Panc1 (cell line): ENCODE measurements around the gene CCDC197. TPM values are rescaled to one million over a fixed set of nuclear protein-coding genes. Genes with fewer than 3 reads are reported as not detected.

ENCODE experiments used
- ATAC-seq: fragments of 200-7000 bp; cut with Tn5 transposase; 2 replicates; pipeline ENCODE4 v1.9.1; 2020; ENCODE audit warnings: mild to moderate bottlenecking, moderate library complexity
- BruUV-seq: library from RNA; stranded (reverse); fragments of 400-500 nt; replicated peaks from 2 replicates; lab custom pipeline; 2021; lab: Mats Ljungman, UMichigan
- CTCF ChIA-PET: fragments of 300-600 bp; sonication (Branson Sonifier 250); formaldehyde crosslinking; loops from one replicate; lab custom pipeline; 2022; ENCODE audit warnings: antibody characterized with exemption; lab: Charles Lee
- POLR2A ChIA-PET: fragments of 300-600 bp; sonication (Branson Sonifier 250); formaldehyde crosslinking; loops from one replicate; lab custom pipeline; 2022; ENCODE audit warnings: antibody characterized with exemption; lab: Charles Lee
- DNase-seq: peaks from one replicate; pipeline ENCODE4 v3.0.0-alpha.2; 2010; ENCODE audit warnings: low read depth, low spot score
- H3K27ac ChIP-seq: 2 replicates; pipeline ENCODE4 v1.5.1; 2011; ENCODE audit warnings: mild to moderate bottlenecking, low read length, inconsistent platforms
- H3K27me3 ChIP-seq: fragments of 200-500 bp; sonication (Bioruptor generic); 2 replicates; pipeline ENCODE4 v1.6.0; 2014; ENCODE audit warnings: low read length, inconsistent platforms; ENCODE audit not compliant: control insufficient read depth, insufficient read depth
- H3K36me3 ChIP-seq: fragments of 200-500 bp; sonication (Bioruptor generic); 2 replicates; pipeline ENCODE4 v1.5.1; 2014; ENCODE audit warnings: inconsistent platforms, mild to moderate bottlenecking, low read length, moderate library complexity; ENCODE audit not compliant: control insufficient read depth, insufficient read depth
- H3K4me1 ChIP-seq: 2 replicates; pipeline ENCODE4 v1.5.1; 2011; ENCODE audit warnings: inconsistent platforms, mild to moderate bottlenecking, low read length, moderate library complexity; ENCODE audit not compliant: control insufficient read depth, insufficient read depth
- H3K4me3 ChIP-seq, 2 experiments: 2 replicates each; pipeline ENCODE4 v1.5.1; 2011 to 2012; ENCODE audit warnings: low read depth in 2 of 2, low read length in 2 of 2, mild to moderate bottlenecking in 2 of 2, inconsistent platforms in 1 of 2, moderate library complexity in 1 of 2
- H3K9me3 ChIP-seq: fragments of 200-500 bp; sonication (Bioruptor generic); 2 replicates; pipeline ENCODE4 v1.5.1; 2014; ENCODE audit warnings: low read depth, mild to moderate bottlenecking, inconsistent platforms, low read length, moderate library complexity; ENCODE audit not compliant: control insufficient read depth, insufficient read depth
- POLR2AphosphoS5 ChIP-seq: IDR thresholded peaks from 2 replicates; pipeline ENCODE4 v1.6.1; 2012; ENCODE audit warnings: mild to moderate bottlenecking, low read depth, low read length, moderate library complexity
- SIN3A ChIP-seq: IDR thresholded peaks from 2 replicates; pipeline ENCODE4 v1.6.1; 2012; ENCODE audit warnings: low read depth, mild to moderate bottlenecking, low read length, moderate library complexity, borderline replicate concordance; ENCODE audit not compliant: insufficient read depth
- TCF7L2 ChIP-seq: IDR thresholded peaks from 2 replicates; pipeline ENCODE4 v1.6.1; 2011; ENCODE audit warnings: mild to moderate bottlenecking, low read depth, low read length, inconsistent platforms
- in situ Hi-C: cut with HindIII; loops from 2 replicates; pipeline ENCODE4 v1.10.0; 2016; ENCODE audit warnings: low sequenced_read_pairs, low pct_unique_long_range_greater_than_20kb
- intact Hi-C: fragments of 100-400 bp; cut with micrococcal nuclease; formaldehyde crosslinking; loops from one replicate; pipeline ENCODE4 v1.10.0; 2022; ENCODE audit not compliant: unreplicated experiment
- total RNA-seq: library from RNA; stranded (reverse); gene quantifications from one replicate; pipeline ENCODE4 v1.2.1, GENCODE V29; 2021; ENCODE audit not compliant: unreplicated experiment
- TF ChIP-seq, protein P1 (sequence below): fragments of 450-650 bp; IDR thresholded peaks from 2 replicates; pipeline ENCODE4 v1.5.1; 2017; ENCODE audit warnings: mild to moderate bottlenecking
- TF ChIP-seq, protein P2 (sequence below), 2 experiments: IDR thresholded peaks; 2 replicates each; pipeline ENCODE4 v1.6.1; 2011 to 2012; ENCODE audit warnings: low read depth in 2 of 2, control low read depth in 1 of 2, low read length in 1 of 2, mild to moderate bottlenecking in 1 of 2, moderate library complexity in 1 of 2; ENCODE audit not compliant: insufficient read depth in 1 of 2

The CCDC197 gene
- total RNA-seq, 1 experiment from 2014 or later, result not detected

DNA sequence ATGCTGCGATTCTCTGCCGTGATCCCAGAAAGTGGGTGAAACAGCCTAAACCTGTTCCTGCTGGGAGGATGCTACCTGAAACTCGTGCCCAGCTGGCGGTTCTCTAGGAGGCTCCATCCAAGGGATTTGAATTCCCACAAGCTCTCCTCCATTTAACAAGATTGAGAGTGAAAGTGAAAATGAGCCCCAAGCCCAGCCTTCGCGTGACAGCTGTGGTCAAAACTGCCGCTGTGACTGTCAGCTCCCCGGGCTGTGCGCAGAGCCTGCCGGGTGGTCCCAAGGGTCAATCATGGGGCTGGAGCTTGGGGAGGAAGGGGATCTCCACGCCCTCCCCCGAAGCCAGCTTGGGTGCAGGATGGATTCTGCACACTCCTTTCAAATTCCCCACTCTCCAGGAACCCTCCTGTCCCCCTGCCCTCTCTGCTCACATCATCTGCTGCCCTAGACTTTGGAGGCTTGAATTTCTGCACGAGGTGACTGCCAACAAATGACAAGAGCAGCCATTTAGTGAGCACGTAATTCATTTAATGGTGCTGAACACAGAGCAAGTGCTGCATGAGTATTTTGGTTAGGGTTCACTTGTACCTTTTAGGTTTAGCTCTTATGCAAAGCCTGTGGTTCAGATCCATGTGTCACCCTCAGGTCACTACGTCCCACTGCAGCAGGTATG lies 26.0 kb upstream of the CCDC197 start:
- Histone ChIP-seq H3K4me3 (peak overlapping the region in 1 of 2 experiments; percentile 22; a peak in 2 of 4 replicates), H3K27ac (no peak overlapping the region), H3K27me3 (no peaks in the 10 kb centered on the region), H3K36me3 (no peaks in the 10 kb centered on the region), H3K4me1 (peaks cover 2% of the 10 kb centered on the region; the same call in 1 of the 2 replicates), H3K9me3 (no peaks in the 10 kb centered on the region)
- POLR2A ChIA-PET, result no interaction called here
- peak; percentile 36 for ATAC-seq
- BruUV-seq, result no TSS peak
- no peak for TF ChIP-seq SIN3A
- TF ChIP-seq POLR2AphosphoS5, result no peak
- TF ChIP-seq, protein P1, sequence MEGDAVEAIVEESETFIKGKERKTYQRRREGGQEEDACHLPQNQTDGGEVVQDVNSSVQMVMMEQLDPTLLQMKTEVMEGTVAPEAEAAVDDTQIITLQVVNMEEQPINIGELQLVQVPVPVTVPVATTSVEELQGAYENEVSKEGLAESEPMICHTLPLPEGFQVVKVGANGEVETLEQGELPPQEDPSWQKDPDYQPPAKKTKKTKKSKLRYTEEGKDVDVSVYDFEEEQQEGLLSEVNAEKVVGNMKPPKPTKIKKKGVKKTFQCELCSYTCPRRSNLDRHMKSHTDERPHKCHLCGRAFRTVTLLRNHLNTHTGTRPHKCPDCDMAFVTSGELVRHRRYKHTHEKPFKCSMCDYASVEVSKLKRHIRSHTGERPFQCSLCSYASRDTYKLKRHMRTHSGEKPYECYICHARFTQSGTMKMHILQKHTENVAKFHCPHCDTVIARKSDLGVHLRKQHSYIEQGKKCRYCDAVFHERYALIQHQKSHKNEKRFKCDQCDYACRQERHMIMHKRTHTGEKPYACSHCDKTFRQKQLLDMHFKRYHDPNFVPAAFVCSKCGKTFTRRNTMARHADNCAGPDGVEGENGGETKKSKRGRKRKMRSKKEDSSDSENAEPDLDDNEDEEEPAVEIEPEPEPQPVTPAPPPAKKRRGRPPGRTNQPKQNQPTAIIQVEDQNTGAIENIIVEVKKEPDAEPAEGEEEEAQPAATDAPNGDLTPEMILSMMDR, result no peak
- TF ChIP-seq, protein P2, sequence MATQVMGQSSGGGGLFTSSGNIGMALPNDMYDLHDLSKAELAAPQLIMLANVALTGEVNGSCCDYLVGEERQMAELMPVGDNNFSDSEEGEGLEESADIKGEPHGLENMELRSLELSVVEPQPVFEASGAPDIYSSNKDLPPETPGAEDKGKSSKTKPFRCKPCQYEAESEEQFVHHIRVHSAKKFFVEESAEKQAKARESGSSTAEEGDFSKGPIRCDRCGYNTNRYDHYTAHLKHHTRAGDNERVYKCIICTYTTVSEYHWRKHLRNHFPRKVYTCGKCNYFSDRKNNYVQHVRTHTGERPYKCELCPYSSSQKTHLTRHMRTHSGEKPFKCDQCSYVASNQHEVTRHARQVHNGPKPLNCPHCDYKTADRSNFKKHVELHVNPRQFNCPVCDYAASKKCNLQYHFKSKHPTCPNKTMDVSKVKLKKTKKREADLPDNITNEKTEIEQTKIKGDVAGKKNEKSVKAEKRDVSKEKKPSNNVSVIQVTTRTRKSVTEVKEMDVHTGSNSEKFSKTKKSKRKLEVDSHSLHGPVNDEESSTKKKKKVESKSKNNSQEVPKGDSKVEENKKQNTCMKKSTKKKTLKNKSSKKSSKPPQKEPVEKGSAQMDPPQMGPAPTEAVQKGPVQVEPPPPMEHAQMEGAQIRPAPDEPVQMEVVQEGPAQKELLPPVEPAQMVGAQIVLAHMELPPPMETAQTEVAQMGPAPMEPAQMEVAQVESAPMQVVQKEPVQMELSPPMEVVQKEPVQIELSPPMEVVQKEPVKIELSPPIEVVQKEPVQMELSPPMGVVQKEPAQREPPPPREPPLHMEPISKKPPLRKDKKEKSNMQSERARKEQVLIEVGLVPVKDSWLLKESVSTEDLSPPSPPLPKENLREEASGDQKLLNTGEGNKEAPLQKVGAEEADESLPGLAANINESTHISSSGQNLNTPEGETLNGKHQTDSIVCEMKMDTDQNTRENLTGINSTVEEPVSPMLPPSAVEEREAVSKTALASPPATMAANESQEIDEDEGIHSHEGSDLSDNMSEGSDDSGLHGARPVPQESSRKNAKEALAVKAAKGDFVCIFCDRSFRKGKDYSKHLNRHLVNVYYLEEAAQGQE (IDR thresholded peaks at IDR 0.05; ENCODE audit: insufficient read depth in 1 of 2, low read depth in 2 of 2, low read length in 1 of 2), result no peak
- no peak for TF ChIP-seq TCF7L2
- intact Hi-C loops, result no loop called here
- in situ Hi-C loops, result no loop called here
- no peak for DNase-seq
- CTCF ChIA-PET, result interaction anchor here (0.7 to 2.0 kb wide), 2 partner anchors 31 to 47 kb away, joined by 3 to 11 read pairs; no protein-coding TSS in a partner anchor

DNA sequence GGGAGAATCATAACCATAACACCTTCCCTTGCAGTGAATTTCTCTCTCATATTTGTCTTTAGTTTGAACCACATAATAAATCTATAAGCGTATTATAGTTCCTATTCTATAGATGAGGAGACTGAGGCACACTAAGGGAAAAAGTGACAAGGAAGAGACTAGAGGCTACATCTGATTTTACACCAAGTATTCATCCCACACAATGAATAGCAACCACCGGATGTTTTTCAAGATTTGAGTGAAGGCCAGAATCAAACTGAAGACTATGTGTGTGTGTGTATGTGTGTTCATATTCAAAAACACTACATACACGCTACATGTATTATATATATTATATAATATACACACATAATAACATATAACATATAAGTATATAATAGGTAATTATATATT lies 25.5 kb upstream of the CCDC197 start:
- POLR2A ChIA-PET, result no interaction called here
- DNase-seq, result no peak
- no peak for TF ChIP-seq SIN3A
- TF ChIP-seq, protein P1, result no peak
- TF ChIP-seq TCF7L2, result no peak
- TF ChIP-seq, protein P2 (IDR thresholded peaks at IDR 0.05; ENCODE audit: insufficient read depth in 1 of 2, low read depth in 2 of 2, low read length in 1 of 2), result no peak
- no peak for TF ChIP-seq POLR2AphosphoS5

More for the DNA sequence above, 25.5 kb upstream of the CCDC197 start:
- Histone ChIP-seq H3K36me3 (no peaks in the 10 kb centered on the region), H3K27me3 (no peaks in the 10 kb centered on the region), H3K4me3 (no peak overlapping the region), H3K4me1 (peaks cover 2% of the 10 kb centered on the region; the same call in 1 of the 2 replicates), H3K27ac (no peak overlapping the region), H3K9me3 (no peaks in the 10 kb centered on the region)
- in situ Hi-C loops, result no loop called here
- intact Hi-C loops, result no loop called here
- no peak for ATAC-seq
- CTCF ChIA-PET, result interaction anchor here (2.0 kb wide), 1 partner anchor 32 kb away, joined by 11 read pairs; no protein-coding TSS in a partner anchor
- no TSS peak for BruUV-seq
